CD4-positive, alpha-beta T cell treated with Interleukin-2 at 100 ng/mL for 4 hours (primary cell): ENCODE data around the gene FGF10.

Experiments
- DNase-seq: peaks from one replicate; pipeline ENCODE4 v3.0.0-alpha.2; 2020; ENCODE audit warnings: low spot score

The FGF10 gene

DNA sequence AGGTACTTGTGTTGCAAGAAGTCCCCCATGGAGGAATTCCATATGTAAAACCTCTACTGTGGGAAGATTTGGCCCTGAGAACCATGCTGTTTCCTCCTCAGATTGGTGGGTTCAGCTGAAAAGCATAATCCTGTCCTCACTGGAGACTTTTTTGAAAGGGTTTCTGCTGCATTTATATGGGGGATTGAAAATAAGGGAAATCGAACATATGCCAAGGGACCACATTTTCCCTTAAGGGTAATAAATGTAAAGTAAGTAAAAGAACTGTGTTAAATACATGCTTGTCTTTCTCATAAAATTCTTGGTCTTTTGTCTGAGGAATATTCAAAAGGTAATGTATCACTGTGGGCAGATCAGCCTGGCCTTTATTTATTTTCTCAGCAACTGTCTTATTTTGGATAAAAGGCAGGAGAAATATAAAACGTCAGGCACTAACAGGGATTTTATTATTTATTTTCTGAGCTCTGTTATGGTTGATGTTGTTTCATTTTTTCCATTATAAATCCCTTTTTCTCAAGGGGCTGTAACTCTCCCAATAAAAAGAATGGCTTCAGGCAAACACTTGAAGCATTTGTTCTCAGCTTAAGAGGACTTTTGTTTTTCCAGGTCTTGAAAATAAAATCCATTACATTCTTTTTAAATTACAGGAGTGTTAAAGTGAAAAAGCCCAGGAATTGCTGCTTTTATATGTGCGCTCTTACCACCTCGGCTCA, 131.4 kb downstream of the FGF10 start:
- DNase-seq = no peak

DNA sequence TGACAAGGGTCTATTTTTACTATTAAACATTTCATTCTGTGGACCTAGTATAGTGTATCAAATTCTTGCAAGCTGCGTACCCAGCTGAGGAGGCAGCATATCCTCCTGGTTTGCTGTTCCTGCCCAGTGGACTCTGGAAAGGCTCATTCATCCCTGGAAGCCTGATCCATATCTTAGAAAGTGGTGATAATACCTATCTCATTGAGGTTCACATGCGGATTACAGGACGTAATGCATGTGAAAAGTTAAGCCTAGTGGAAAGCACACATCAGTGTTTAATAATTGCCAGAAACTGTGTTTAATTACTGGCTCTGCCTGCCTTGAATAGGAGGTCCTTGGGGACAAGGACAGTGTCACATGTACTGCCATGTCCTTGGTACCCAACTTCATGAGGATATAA, 132.0 kb downstream of the FGF10 start:
- no peak for DNase-seq
